H1 (cell line): ENCODE results near the gene CRYBA4. TPM values are rescaled to one million over a fixed set of nuclear protein-coding genes. Genes with fewer than 3 reads are reported as not detected.

Experiments
- BRCA1 ChIP-seq: IDR thresholded peaks from 2 replicates; pipeline ENCODE4 v1.6.1; 2012; ENCODE audit warnings: low read depth, low read length, improper control_type of control experiment
- CHD7 ChIP-seq: fragments of 300-600 bp; sonication (generic); IDR thresholded peaks from 2 replicates; pipeline ENCODE4 v1.7.1; 2012; ENCODE audit warnings: low read length, moderate library complexity, mild to moderate bottlenecking, inconsistent platforms; ENCODE audit not compliant: insufficient replicate concordance
- CTCF ChIP-seq, 3 experiments: IDR thresholded peaks; 1 replicate in 2 of 3; 2 replicates in 1 of 3; pipeline versions ENCODE4 v1.5.1 to v1.6.1; 2011; ENCODE audit warnings: low read length in 3 of 3, mild to moderate bottlenecking in 3 of 3, inconsistent platforms in 2 of 3, low read depth in 1 of 3, moderate library complexity in 1 of 3; ENCODE audit not compliant: insufficient read depth in 1 of 3; ENCODE audit errors: control extremely low read depth in 1 of 3
- EP300 ChIP-seq, 2 experiments: IDR thresholded peaks; 1 replicate in 1 of 2; 2 replicates in 1 of 2; pipeline ENCODE4 v1.6.1; 2011 to 2012; ENCODE audit warnings: low read depth in 2 of 2, low read length in 2 of 2, mild to moderate bottlenecking in 2 of 2, borderline replicate concordance in 1 of 2, inconsistent platforms in 1 of 2, moderate library complexity in 1 of 2
- FOSL1 ChIP-seq: IDR thresholded peaks from 2 replicates; pipeline ENCODE4 v1.6.1; 2011; ENCODE audit warnings: mild to moderate bottlenecking, low read depth, low read length, moderate library complexity; ENCODE audit not compliant: insufficient read depth
- HDAC6 ChIP-seq: IDR thresholded peaks from one replicate; pipeline ENCODE4 v1.7.1; 2012; ENCODE audit warnings: low read depth, mild to moderate bottlenecking, inconsistent platforms, low read length, moderate library complexity
- MAFK ChIP-seq: IDR thresholded peaks from 2 replicates; pipeline ENCODE4 v1.6.1; 2012; ENCODE audit warnings: low read depth, mild to moderate bottlenecking, improper control_type of control experiment, low read length
- POLR2AphosphoS5 ChIP-seq: IDR thresholded peaks from 2 replicates; pipeline ENCODE4 v1.6.1; 2011; ENCODE audit warnings: low read depth, low read length
- RBBP5 ChIP-seq: IDR thresholded peaks from 2 replicates; pipeline ENCODE4 v1.7.1; 2012; ENCODE audit warnings: low read depth, mild to moderate bottlenecking, inconsistent platforms, low read length, moderate library complexity, borderline replicate concordance
- polyA plus RNA-seq, 7 experiments: library from polyadenylated mRNA; depleted of rRNA in 3 of 7; stranded (reverse) in 5 of 7; unstranded in 2 of 7; fragments of >200 nt in 5 of 7; fragments of 200-250 nt in 2 of 7; gene quantifications; 1 replicate in 5 of 7; 2 replicates in 1 of 7; 4 replicates in 1 of 7; pipeline versions ENCODE4 v1.2.1 to v1.2.3, GENCODE V29; 2011 to 2013; ENCODE audit warnings: missing spikeins in 2 of 7, mixed read lengths in 2 of 7
- total RNA-seq: library from RNA; stranded (reverse); fragmentation: NEBNext Ultra II Directional; extraction: Animal tissue kit (Norgen Biotek cat#: 25700); gene quantifications from 2 replicates; pipeline ENCODE4 v1.2.1, GENCODE V29; 2021

The CRYBA4 gene
- total and polyA plus RNA-seq, 2 of the 8 experiments (the other 6 are each of a cell fraction or from before 2014, with no cell fraction given), result 0.67 to 3.1 TPM

GRCh38 chr22:26599505-26599904 lies 22.3 kb upstream of the CRYBA4 start (continued):
- TF ChIP-seq CHD7 (no peak), HDAC6 (no peak), CTCF (IDR thresholded peaks at IDR 0.05; ENCODE audit: control extremely low read depth in 1 of 3, insufficient read depth in 1 of 3, low read depth in 1 of 3, low read length in 3 of 3) (no peak), MAFK (no peak), BRCA1 (no peak), POLR2AphosphoS5 (no peak), RBBP5 (no peak), EP300 (IDR thresholded peaks at IDR 0.05; ENCODE audit: borderline replicate concordance in 1 of 2, low read depth in 2 of 2, low read length in 2 of 2) (no peak), FOSL1 (no peak)
